Caco-2 (cell line): ENCODE data around the gene ABI2. TPM values are rescaled to one million over a fixed set of nuclear protein-coding genes. Genes with fewer than 3 reads are reported as not detected.

Source experiments
- BruUV-seq: library from RNA; stranded (reverse); fragments of 400-500 nt; replicated peaks from 2 replicates; lab custom pipeline; 2021; lab: Mats Ljungman, UMichigan
- CTCF ChIA-PET: fragments of 300-600 bp; sonication (Branson Sonifier 250); formaldehyde crosslinking; loops from one replicate; lab custom pipeline; 2022; ENCODE audit warnings: antibody characterized with exemption; lab: Charles Lee
- POLR2A ChIA-PET: fragments of 300-600 bp; sonication (Branson Sonifier 250); formaldehyde crosslinking; loops from one replicate; lab custom pipeline; 2022; ENCODE audit warnings: antibody characterized with exemption; lab: Charles Lee
- DNase-seq, 2 experiments: peaks; one replicate each; pipeline versions ENCODE4 v3.0.0 to v3.0.0-alpha.2; 2020 to 2022
- H3K27me3 ChIP-seq: replicated peaks from 2 replicates; pipeline ENCODE4 v1.6.0; 2011; ENCODE audit warnings: low read length; ENCODE audit not compliant: control insufficient read depth, insufficient read depth
- H3K36me3 ChIP-seq: 2 replicates; pipeline ENCODE4 v1.5.1; 2011; ENCODE audit warnings: low read length; ENCODE audit not compliant: control insufficient read depth, insufficient read depth
- H3K4me1 ChIP-seq: fragments of 250-450 bp; sonication (Bioruptor Pico); 2 replicates; pipeline ENCODE4 v1.5.1; 2020; ENCODE audit warnings: mild to moderate bottlenecking
- H3K4me3 ChIP-seq: 2 replicates; pipeline ENCODE4 v1.5.1; 2011; ENCODE audit warnings: low read depth, mild to moderate bottlenecking, control low read depth, low read length
- H3K9me3 ChIP-seq: fragments of 250-450 bp; sonication (Bioruptor Pico); 2 replicates; pipeline ENCODE4 v1.5.1; 2020; ENCODE audit warnings: mild to moderate bottlenecking, moderate library complexity
- H3K27ac Mint-ChIP-seq: one replicate; pipeline ENCODE4 v1.8.0; 2022; ENCODE audit warnings: mixed read lengths; ENCODE audit not compliant: unreplicated experiment
- H3K27me3 Mint-ChIP-seq: one replicate; pipeline ENCODE4 v1.8.0; 2022; ENCODE audit warnings: mixed read lengths; ENCODE audit not compliant: insufficient read depth, unreplicated experiment
- H3K36me3 Mint-ChIP-seq: one replicate; pipeline ENCODE4 v1.8.0; 2022; ENCODE audit warnings: mild to moderate bottlenecking, mixed read lengths; ENCODE audit not compliant: insufficient read depth, unreplicated experiment
- H3K4me1 Mint-ChIP-seq: one replicate; pipeline ENCODE4 v1.8.0; 2022; ENCODE audit warnings: low read depth, mixed read lengths; ENCODE audit not compliant: unreplicated experiment
- H3K4me3 Mint-ChIP-seq: one replicate; pipeline ENCODE4 v1.8.0; 2022; ENCODE audit warnings: mild to moderate bottlenecking, moderate library complexity, mixed read lengths; ENCODE audit not compliant: unreplicated experiment
- H3K9me3 Mint-ChIP-seq: one replicate; pipeline ENCODE4 v1.8.0; 2022; ENCODE audit warnings: mixed read lengths; ENCODE audit not compliant: unreplicated experiment
- CTCF ChIP-seq, 2 experiments: fragments of 200-600 bp in 1 of 2; IDR thresholded peaks; 1 replicate in 1 of 2; 2 replicates in 1 of 2; pipeline versions ENCODE4 v1.5.1 to v1.8.0; 2011 to 2022; ENCODE audit warnings: antibody characterized with exemption in 1 of 2, control low read depth in 1 of 2, inconsistent platforms in 1 of 2, low read depth in 1 of 2, low read length in 1 of 2, mild to moderate bottlenecking in 1 of 2, moderate library complexity in 1 of 2; ENCODE audit not compliant: insufficient read depth in 1 of 2, severe bottlenecking in 1 of 2, unreplicated experiment in 1 of 2
- intact Hi-C: fragments of 100-400 bp; cut with micrococcal nuclease; formaldehyde crosslinking; loops from one replicate; pipeline ENCODE4 v1.10.0; 2022; ENCODE audit not compliant: unreplicated experiment
- total RNA-seq: library from RNA; stranded (reverse); gene quantifications from 2 replicates; pipeline ENCODE4 v1.2.3, GENCODE V29; 2022

The ABI2 gene
- total RNA-seq, 1 experiment from 2014 or later: 60.0 TPM

GRCh38 chr2:203344667-203345066 is 16.5 kb downstream of the ABI2 start:
- no peak overlapping the region for H3K4me3 ChIP-seq
- H3K27ac Mint-ChIP-seq: no peak overlapping the region
- no peak for TF ChIP-seq CTCF (IDR thresholded peaks at IDR 0.05; ENCODE audit: insufficient read depth in 1 of 2, low read depth in 1 of 2, low read length in 1 of 2, severe bottlenecking in 1 of 2, unreplicated experiment in 1 of 2)
- H3K36me3 ChIP-seq: peaks cover 3% of the 10 kb centered on the region; the same call in 1 of the 2 replicates
- H3K9me3 Mint-ChIP-seq: no peaks in the 10 kb centered on the region
- no peaks in the 10 kb centered on the region for H3K27me3 Mint-ChIP-seq
- peaks cover 7% of the 10 kb centered on the region for H3K4me1 Mint-ChIP-seq
- intact Hi-C loops: no loop called here
- H3K27me3 ChIP-seq: no peaks in the 10 kb centered on the region
- POLR2A ChIA-PET: no interaction called here
- H3K9me3 ChIP-seq: no peaks in the 10 kb centered on the region
- H3K36me3 Mint-ChIP-seq: peaks cover 10% of the 10 kb centered on the region
- CTCF ChIA-PET: no interaction called here
- no peak for DNase-seq
- H3K4me3 Mint-ChIP-seq: no peak overlapping the region
- no TSS peak for BruUV-seq
- H3K4me1 ChIP-seq: no peaks in the 10 kb centered on the region

- no peaks in the 10 kb centered on the region for H3K9me3 Mint-ChIP-seq
- CTCF ChIA-PET: no interaction called here
- H3K27ac Mint-ChIP-seq: no peak overlapping the region
Measured at GRCh38 chr2:203346612-203347011, 18.4 kb downstream of the ABI2 start.

GRCh38 chr2:203347375-203347774 is 19.2 kb downstream of the ABI2 start:
- peaks cover 11% of the 10 kb centered on the region for H3K4me1 Mint-ChIP-seq
- H3K27me3 ChIP-seq: no peaks in the 10 kb centered on the region
- no peaks in the 10 kb centered on the region for H3K9me3 Mint-ChIP-seq
- no peak overlapping the region for H3K4me3 ChIP-seq
- H3K4me3 Mint-ChIP-seq: no peak overlapping the region
- no peaks in the 10 kb centered on the region for H3K4me1 ChIP-seq
- H3K36me3 Mint-ChIP-seq: peaks cover 16% of the 10 kb centered on the region
- no peak for DNase-seq
- intact Hi-C loops: no loop called here
- no peak for TF ChIP-seq CTCF (IDR thresholded peaks at IDR 0.05; ENCODE audit: insufficient read depth in 1 of 2, low read depth in 1 of 2, low read length in 1 of 2, severe bottlenecking in 1 of 2, unreplicated experiment in 1 of 2)
- no peaks in the 10 kb centered on the region for H3K27me3 Mint-ChIP-seq
- ChIA-PET CTCF (no interaction called here), POLR2A (no interaction called here)
- H3K27ac Mint-ChIP-seq: no peak overlapping the region
- peaks cover 3% of the 10 kb centered on the region; the same call in 1 of the 2 replicates for H3K36me3 ChIP-seq
- H3K9me3 ChIP-seq: no peaks in the 10 kb centered on the region
- no TSS peak for BruUV-seq

More at GRCh38 chr2:203346612-203347011, 18.4 kb downstream of the ABI2 start:
- Mint-ChIP-seq H3K4me3 (no peak overlapping the region), H3K27me3 (no peaks in the 10 kb centered on the region), H3K36me3 (peaks cover 16% of the 10 kb centered on the region), H3K4me1 (peaks cover 7% of the 10 kb centered on the region)
- intact Hi-C loops: no loop called here
- H3K9me3 ChIP-seq: no peaks in the 10 kb centered on the region
- BruUV-seq: no TSS peak
- no peak for TF ChIP-seq CTCF (IDR thresholded peaks at IDR 0.05; ENCODE audit: insufficient read depth in 1 of 2, low read depth in 1 of 2, low read length in 1 of 2, severe bottlenecking in 1 of 2, unreplicated experiment in 1 of 2)
- H3K27me3 ChIP-seq: no peaks in the 10 kb centered on the region
- DNase-seq: no peak
- no peaks in the 10 kb centered on the region for H3K4me1 ChIP-seq
- POLR2A ChIA-PET: no interaction called here
- peaks cover 3% of the 10 kb centered on the region; the same call in 1 of the 2 replicates for H3K36me3 ChIP-seq
- no peak overlapping the region for H3K4me3 ChIP-seq
